Measurements from ENCODE around the gene PIK3R1. TPM values are rescaled to one million over a fixed set of nuclear protein-coding genes. Genes with fewer than 3 reads are reported as not detected.

The PIK3R1 gene
- total RNA-seq, 2 experiments from 2014 or later = 75.6 to 97.0 TPM

- CTCF ChIA-PET = interaction anchor here (0.7 to 0.8 kb wide), 2 partner anchors 107 to 504 kb away, joined by 3 read pairs; no protein-coding TSS in a partner anchor
- Mint-ChIP-seq H3K36me3 (ENCODE audit: low read depth) (peaks cover 52% of the 10 kb centered on the region), H3K4me1 (peaks cover 81% of the 10 kb centered on the region), H3K27me3 (no peaks in the 10 kb centered on the region), H3K4me3 (no peak overlapping the region), H3K9me3 (no peaks in the 10 kb centered on the region), H3K27ac (no peak overlapping the region)
- POLR2A ChIA-PET = no interaction called here
- DNase-seq = no peak
Measured at GRCh38 chr5:68273717-68274409, 58.3 kb downstream of the PIK3R1 start.

- no peaks in the 10 kb centered on the region for H3K27me3 Mint-ChIP-seq
- POLR2A ChIA-PET = interaction anchor here (0.6 kb wide), 1 partner anchor 436 kb away, joined by 8 read pairs; no protein-coding TSS in a partner anchor
- H3K9me3 Mint-ChIP-seq = no peaks in the 10 kb centered on the region
- H3K27ac Mint-ChIP-seq = peak overlapping the region; percentile 88
- no peak for DNase-seq
- peak overlapping the region; percentile 43 for H3K4me3 Mint-ChIP-seq
- peaks cover 60% of the 10 kb centered on the region for H3K36me3 Mint-ChIP-seq (ENCODE audit: low read depth)
- peaks cover 85% of the 10 kb centered on the region for H3K4me1 Mint-ChIP-seq
- CTCF ChIA-PET = interaction anchor here (0.6 to 1.5 kb wide), 5 partner anchors 11 to 505 kb away, joined by 3 to 9 read pairs (median 4); no protein-coding TSS in a partner anchor
Measured at GRCh38 chr5:68274847-68275651, 59.5 kb downstream of the PIK3R1 start.

GRCh38 chr5:68276740-68277139 lies 61.2 kb downstream of the PIK3R1 start:
- H3K27ac Mint-ChIP-seq = no peak overlapping the region
- peaks cover 72% of the 10 kb centered on the region for H3K36me3 Mint-ChIP-seq (ENCODE audit: low read depth)
- H3K4me3 Mint-ChIP-seq = no peak overlapping the region
- H3K9me3 Mint-ChIP-seq = no peaks in the 10 kb centered on the region
- ChIA-PET CTCF (interaction anchor here (1.3 kb wide), 1 partner anchor 10 kb away, joined by 9 read pairs; no protein-coding TSS in a partner anchor), POLR2A (no interaction called here)
- DNase-seq = no peak
- peaks cover 81% of the 10 kb centered on the region for H3K4me1 Mint-ChIP-seq
- H3K27me3 Mint-ChIP-seq = no peaks in the 10 kb centered on the region

- POLR2A ChIA-PET = no interaction called here
- peaks cover 83% of the 10 kb centered on the region for H3K4me1 Mint-ChIP-seq
- CTCF ChIA-PET = no interaction called here
- H3K27me3 Mint-ChIP-seq = no peaks in the 10 kb centered on the region
- H3K27ac Mint-ChIP-seq = peak overlapping the region; percentile 60
- H3K9me3 Mint-ChIP-seq = no peaks in the 10 kb centered on the region
- no peak for DNase-seq
- no peak overlapping the region for H3K4me3 Mint-ChIP-seq
- H3K36me3 Mint-ChIP-seq (ENCODE audit: low read depth) = peaks cover 77% of the 10 kb centered on the region
Measured at GRCh38 chr5:68277431-68277830, 61.9 kb downstream of the PIK3R1 start.

- Mint-ChIP-seq H3K36me3 (ENCODE audit: low read depth) (peaks cover 82% of the 10 kb centered on the region), H3K27ac (peak overlapping the region; percentile 91), H3K4me1 (peaks cover 87% of the 10 kb centered on the region), H3K27me3 (no peaks in the 10 kb centered on the region), H3K4me3 (peak overlapping the region; percentile 80), H3K9me3 (no peaks in the 10 kb centered on the region)
- peak; percentile 76 for DNase-seq
- ChIA-PET POLR2A (interaction anchor here (1.2 kb wide), 1 partner anchor 63 kb away, joined by 8 read pairs; no protein-coding TSS in a partner anchor), CTCF (interaction anchor here (0.6 to 1.9 kb wide), 10 partner anchors 8 to 509 kb away, joined by 3 to 12 read pairs (median 4); no protein-coding TSS in a partner anchor)
Measured at GRCh38 chr5:68279984-68280383, 64.4 kb downstream of the PIK3R1 start.

GRCh38 chr5:68282001-68282400 lies 66.4 kb downstream of the PIK3R1 start:
- DNase-seq = no peak
- H3K4me1 Mint-ChIP-seq = peaks cover 91% of the 10 kb centered on the region
- POLR2A ChIA-PET = no interaction called here
- peak overlapping the region; percentile 91 for H3K27ac Mint-ChIP-seq
- peaks cover 74% of the 10 kb centered on the region for H3K36me3 Mint-ChIP-seq (ENCODE audit: low read depth)
- CTCF ChIA-PET = no interaction called here
- H3K9me3 Mint-ChIP-seq = no peaks in the 10 kb centered on the region
- H3K27me3 Mint-ChIP-seq = no peaks in the 10 kb centered on the region
- H3K4me3 Mint-ChIP-seq = peak overlapping the region; percentile 80

- H3K4me3 Mint-ChIP-seq = peak overlapping the region; percentile 21
- H3K36me3 Mint-ChIP-seq (ENCODE audit: low read depth) = peaks cover 64% of the 10 kb centered on the region
- DNase-seq = no peak
- no peaks in the 10 kb centered on the region for H3K27me3 Mint-ChIP-seq
- H3K27ac Mint-ChIP-seq = no peak overlapping the region
- ChIA-PET CTCF (interaction anchor here (0.8 to 1.4 kb wide), 4 partner anchors 27 to 222 kb away, joined by 3 read pairs; no protein-coding TSS in a partner anchor), POLR2A (no interaction called here)
- peaks cover 91% of the 10 kb centered on the region for H3K4me1 Mint-ChIP-seq
- H3K9me3 Mint-ChIP-seq = no peaks in the 10 kb centered on the region
Measured at GRCh38 chr5:68283766-68284165, 68.2 kb downstream of the PIK3R1 start.

- Mint-ChIP-seq H3K36me3 (ENCODE audit: low read depth) (peaks cover 61% of the 10 kb centered on the region), H3K4me1 (peaks cover 91% of the 10 kb centered on the region), H3K9me3 (no peaks in the 10 kb centered on the region), H3K27ac (peak overlapping the region; percentile 62), H3K4me3 (peak overlapping the region; percentile 28), H3K27me3 (no peaks in the 10 kb centered on the region)
- DNase-seq = no peak
- CTCF ChIA-PET = interaction anchor here (1.0 to 1.5 kb wide), 8 partner anchors 16 to 727 kb away, joined by 3 to 7 read pairs (median 3); partner anchors contain the start of gene PIK3R1
- POLR2A ChIA-PET = interaction anchor here (0.5 kb wide), 1 partner anchor 10 kb away, joined by 14 read pairs; no protein-coding TSS in a partner anchor
Measured at GRCh38 chr5:68285075-68285840, 69.7 kb downstream of the PIK3R1 start.

GRCh38 chr5:68285851-68286611 lies 70.5 kb downstream of the PIK3R1 start:
- H3K4me1 Mint-ChIP-seq = peaks cover 94% of the 10 kb centered on the region
- POLR2A ChIA-PET = interaction anchor here (0.5 to 0.6 kb wide), 2 partner anchors 9 to 250 kb away, joined by 3 to 14 read pairs; no protein-coding TSS in a partner anchor
- peak overlapping the region; percentile 28 for H3K4me3 Mint-ChIP-seq
- CTCF ChIA-PET = interaction anchor here (0.6 to 1.5 kb wide), 23 partner anchors 10 to 727 kb away, joined by 3 to 9 read pairs (median 3); partner anchors contain the start of gene PIK3R1
- peaks cover 59% of the 10 kb centered on the region for H3K36me3 Mint-ChIP-seq (ENCODE audit: low read depth)
- no peaks in the 10 kb centered on the region for H3K27me3 Mint-ChIP-seq
- no peaks in the 10 kb centered on the region for H3K9me3 Mint-ChIP-seq
- peak overlapping the region; percentile 62 for H3K27ac Mint-ChIP-seq
- peak; percentile 44 for DNase-seq

GRCh38 chr5:68286612-68286912 lies 71.0 kb downstream of the PIK3R1 start:
- Mint-ChIP-seq H3K36me3 (ENCODE audit: low read depth) (peaks cover 57% of the 10 kb centered on the region), H3K4me1 (peaks cover 93% of the 10 kb centered on the region), H3K27ac (peak overlapping the region; percentile 62), H3K4me3 (no peak overlapping the region), H3K27me3 (no peaks in the 10 kb centered on the region), H3K9me3 (no peaks in the 10 kb centered on the region)
- DNase-seq = no peak
- POLR2A ChIA-PET = interaction anchor here (0.6 kb wide), 1 partner anchor 251 kb away, joined by 3 read pairs; no protein-coding TSS in a partner anchor
- CTCF ChIA-PET = interaction anchor here (0.6 to 1.5 kb wide), 23 partner anchors 9 to 726 kb away, joined by 3 to 9 read pairs (median 3); partner anchors contain the start of gene PIK3R1

- H3K36me3 Mint-ChIP-seq (ENCODE audit: low read depth) = peaks cover 53% of the 10 kb centered on the region
- DNase-seq = no peak
Measured at GRCh38 chr5:68287631-68287975, 72.0 kb downstream of the PIK3R1 start.

More at GRCh38 chr5:68287631-68287975, 72.0 kb downstream of the PIK3R1 start:
- Mint-ChIP-seq H3K27me3 (no peaks in the 10 kb centered on the region), H3K4me3 (peak overlapping the region; percentile 77), H3K27ac (peak overlapping the region; percentile 94), H3K9me3 (no peaks in the 10 kb centered on the region), H3K4me1 (peaks cover 94% of the 10 kb centered on the region)
- POLR2A ChIA-PET = no interaction called here
- CTCF ChIA-PET = interaction anchor here (1.0 to 1.7 kb wide), 9 partner anchors 11 to 191 kb away, joined by 3 to 5 read pairs (median 3); no protein-coding TSS in a partner anchor
